Measurements from ENCODE around the gene TJP3.

TJP3 gene

GRCh38 chr19:3771000-3771905 is 63.1 kb downstream of the TJP3 start:
- TF ChIP-seq CTCF (IDR thresholded peaks at IDR 0.05), result no peak
- no peak overlapping the region for H3K4me3 ChIP-seq (ENCODE audit: low read depth, low read length)
- H3K27ac ChIP-seq, result no peak overlapping the region

GRCh38 chr19:3771906-3772455 is 63.8 kb downstream of the TJP3 start, which contains the start of gene RAX2:
Gene RAX2 (minus strand): TSS chr19:3772228. CDS start chr19:3771742, 486 bp downstream.
- Histone ChIP-seq H3K9me3 (ENCODE audit: control insufficient read depth, low read length) (no peaks in the 10 kb centered on the region), H3K27me3 (ENCODE audit: control insufficient read depth, insufficient read depth, low read length) (no peaks in the 10 kb centered on the region), H3K4me3 (ENCODE audit: low read depth, low read length) (no peak within 1 kb of the TSS), H3K36me3 (ENCODE audit: control insufficient read depth, insufficient read depth, low read length) (no peaks in the 10 kb centered on the region), H3K27ac (no peak within 1 kb of the TSS), H3K4me2 (ENCODE audit: low read length) (no peak within 1 kb of the TSS), H3K79me2 (no peaks in the 10 kb centered on the region), H3K9ac (no peak within 1 kb of the TSS), H3K4me1 (no peaks in the 10 kb centered on the region), H2AFZ (no peak within 1 kb of the TSS)
- no peak for TF ChIP-seq CTCF (IDR thresholded peaks at IDR 0.05)

More at GRCh38 chr19:3771000-3771905, 63.1 kb downstream of the TJP3 start:
- Histone ChIP-seq H3K79me2 (no peaks in the 10 kb centered on the region), H3K36me3 (ENCODE audit: control insufficient read depth, insufficient read depth, low read length) (no peaks in the 10 kb centered on the region), H3K9ac (no peak overlapping the region), H2AFZ (no peak overlapping the region), H3K4me2 (ENCODE audit: low read length) (no peak overlapping the region), H3K4me1 (no peaks in the 10 kb centered on the region), H3K27me3 (ENCODE audit: control insufficient read depth, insufficient read depth, low read length) (no peaks in the 10 kb centered on the region), H3K9me3 (ENCODE audit: control insufficient read depth, low read length) (no peaks in the 10 kb centered on the region)

GRCh38 chr19:3773814-3774515 is 65.8 kb downstream of the TJP3 start:
- no peaks in the 10 kb centered on the region for H3K4me1 ChIP-seq
- no peaks in the 10 kb centered on the region for H3K36me3 ChIP-seq (ENCODE audit: control insufficient read depth, insufficient read depth, low read length)
- no peak overlapping the region for H3K27ac ChIP-seq
- TF ChIP-seq CTCF (IDR thresholded peaks at IDR 0.05), result no peak
- H2AFZ ChIP-seq, result no peak overlapping the region
- no peaks in the 10 kb centered on the region for H3K27me3 ChIP-seq (ENCODE audit: control insufficient read depth, insufficient read depth, low read length)
- H3K4me2 ChIP-seq (ENCODE audit: low read length), result no peak overlapping the region
- no peaks in the 10 kb centered on the region for H3K79me2 ChIP-seq
- no peak overlapping the region for H3K4me3 ChIP-seq (ENCODE audit: low read depth, low read length)
- no peaks in the 10 kb centered on the region for H3K9me3 ChIP-seq (ENCODE audit: control insufficient read depth, low read length)
- no peak overlapping the region for H3K9ac ChIP-seq

GRCh38 chr19:3774621-3775373 is 66.6 kb downstream of the TJP3 start:
- no peak for TF ChIP-seq CTCF (IDR thresholded peaks at IDR 0.05)

More at GRCh38 chr19:3774621-3775373, 66.6 kb downstream of the TJP3 start:
- no peak overlapping the region for H3K4me3 ChIP-seq (ENCODE audit: low read depth, low read length)
- no peak overlapping the region for H3K27ac ChIP-seq
- H3K4me1 ChIP-seq, result no peaks in the 10 kb centered on the region
- H3K9ac ChIP-seq, result no peak overlapping the region
- no peaks in the 10 kb centered on the region for H3K79me2 ChIP-seq
- no peaks in the 10 kb centered on the region for H3K36me3 ChIP-seq (ENCODE audit: control insufficient read depth, insufficient read depth, low read length)
- no peak overlapping the region for H2AFZ ChIP-seq
- no peaks in the 10 kb centered on the region for H3K27me3 ChIP-seq (ENCODE audit: control insufficient read depth, insufficient read depth, low read length)
- no peaks in the 10 kb centered on the region for H3K9me3 ChIP-seq (ENCODE audit: control insufficient read depth, low read length)
- H3K4me2 ChIP-seq (ENCODE audit: low read length), result no peak overlapping the region
